ACHN (cell line): ENCODE measurements around the gene INTS1.

ENCODE experiments used
- DNase-seq: peaks from one replicate; pipeline ENCODE4 v3.0.0-alpha.2; 2015
- in situ Hi-C: cut with HindIII; loops from 2 replicates; pipeline ENCODE4 v1.10.0; 2017; ENCODE audit warnings: low sequenced_read_pairs, low pct_ligation_motif_present, low pct_unique_long_range_greater_than_20kb

The INTS1 gene, protein sequence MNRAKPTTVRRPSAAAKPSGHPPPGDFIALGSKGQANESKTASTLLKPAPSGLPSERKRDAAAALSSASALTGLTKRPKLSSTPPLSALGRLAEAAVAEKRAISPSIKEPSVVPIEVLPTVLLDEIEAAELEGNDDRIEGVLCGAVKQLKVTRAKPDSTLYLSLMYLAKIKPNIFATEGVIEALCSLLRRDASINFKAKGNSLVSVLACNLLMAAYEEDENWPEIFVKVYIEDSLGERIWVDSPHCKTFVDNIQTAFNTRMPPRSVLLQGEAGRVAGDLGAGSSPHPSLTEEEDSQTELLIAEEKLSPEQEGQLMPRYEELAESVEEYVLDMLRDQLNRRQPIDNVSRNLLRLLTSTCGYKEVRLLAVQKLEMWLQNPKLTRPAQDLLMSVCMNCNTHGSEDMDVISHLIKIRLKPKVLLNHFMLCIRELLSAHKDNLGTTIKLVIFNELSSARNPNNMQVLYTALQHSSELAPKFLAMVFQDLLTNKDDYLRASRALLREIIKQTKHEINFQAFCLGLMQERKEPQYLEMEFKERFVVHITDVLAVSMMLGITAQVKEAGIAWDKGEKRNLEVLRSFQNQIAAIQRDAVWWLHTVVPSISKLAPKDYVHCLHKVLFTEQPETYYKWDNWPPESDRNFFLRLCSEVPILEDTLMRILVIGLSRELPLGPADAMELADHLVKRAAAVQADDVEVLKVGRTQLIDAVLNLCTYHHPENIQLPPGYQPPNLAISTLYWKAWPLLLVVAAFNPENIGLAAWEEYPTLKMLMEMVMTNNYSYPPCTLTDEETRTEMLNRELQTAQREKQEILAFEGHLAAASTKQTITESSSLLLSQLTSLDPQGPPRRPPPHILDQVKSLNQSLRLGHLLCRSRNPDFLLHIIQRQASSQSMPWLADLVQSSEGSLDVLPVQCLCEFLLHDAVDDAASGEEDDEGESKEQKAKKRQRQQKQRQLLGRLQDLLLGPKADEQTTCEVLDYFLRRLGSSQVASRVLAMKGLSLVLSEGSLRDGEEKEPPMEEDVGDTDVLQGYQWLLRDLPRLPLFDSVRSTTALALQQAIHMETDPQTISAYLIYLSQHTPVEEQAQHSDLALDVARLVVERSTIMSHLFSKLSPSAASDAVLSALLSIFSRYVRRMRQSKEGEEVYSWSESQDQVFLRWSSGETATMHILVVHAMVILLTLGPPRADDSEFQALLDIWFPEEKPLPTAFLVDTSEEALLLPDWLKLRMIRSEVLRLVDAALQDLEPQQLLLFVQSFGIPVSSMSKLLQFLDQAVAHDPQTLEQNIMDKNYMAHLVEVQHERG (N-terminal part only)

GRCh38 chr7:1503816-1504775 lies at the start of gene INTS1:
Gene INTS1 (minus strand): TSS chr7:1504389. CDS start chr7:1503960, 429 bp downstream.
- in situ Hi-C loops: no loop called here
- peak; percentile 97 for DNase-seq

DNA sequence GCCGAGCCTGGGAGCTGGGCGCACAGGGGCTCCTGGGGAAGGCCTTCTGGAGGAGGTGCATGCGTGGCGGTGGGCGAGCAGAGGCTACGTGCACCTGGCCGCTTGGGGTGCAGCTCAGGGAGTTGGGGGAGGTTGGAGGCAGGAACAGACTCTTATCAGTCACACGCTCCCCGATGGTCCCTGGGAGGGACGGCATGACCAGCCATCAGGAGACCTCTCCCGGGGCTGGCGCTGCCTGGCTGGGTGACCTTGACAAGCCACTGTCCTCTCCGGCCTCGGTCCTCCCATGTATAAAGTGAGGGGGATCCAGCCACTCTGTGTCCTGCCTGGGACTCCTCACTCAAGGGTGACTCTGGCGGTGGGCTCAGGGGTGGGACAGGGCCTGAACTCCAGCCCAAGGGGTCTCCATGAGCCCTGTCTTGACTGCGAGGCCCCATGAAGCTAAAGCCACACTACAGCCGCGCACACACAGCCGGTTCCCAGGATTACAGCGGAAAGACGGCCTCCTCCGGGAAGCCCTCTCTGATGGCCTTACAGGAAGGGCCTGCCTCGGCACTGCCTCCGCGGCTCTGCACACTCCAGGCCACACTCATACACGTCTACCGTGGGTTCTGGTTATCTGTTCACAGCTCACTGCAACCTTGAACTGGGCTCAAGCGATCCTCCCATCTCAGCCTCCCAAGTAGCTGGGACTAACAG lies 49.5 kb upstream of the INTS1 start:
- DNase-seq: no peak

DNA sequence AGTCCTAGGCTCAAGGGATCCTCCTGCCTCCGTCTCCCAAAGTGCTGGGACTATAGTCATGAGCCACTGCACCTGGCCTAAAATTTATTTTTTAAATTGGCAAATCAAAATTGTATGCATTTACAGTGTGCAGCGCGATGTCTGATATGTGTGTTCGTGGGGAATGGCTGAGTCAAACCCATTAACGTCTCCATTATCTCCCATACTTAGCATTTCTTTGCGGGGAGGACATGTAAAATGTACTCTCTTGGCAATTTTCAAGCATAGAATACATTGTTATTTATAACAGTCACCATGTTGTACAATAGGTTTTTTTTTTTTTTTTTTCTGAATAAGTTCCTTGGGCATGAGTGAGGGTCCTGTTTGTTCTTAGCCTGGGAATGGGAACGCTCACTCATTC lies 48.0 kb upstream of the INTS1 start:
- in situ Hi-C loops: no loop called here
- no peak for DNase-seq

More for the DNA sequence above, 49.5 kb upstream of the INTS1 start:
- in situ Hi-C loops: no loop called here

GRCh38 chr7:1550846-1551155 lies 46.6 kb upstream of the INTS1 start:
- in situ Hi-C loops: no loop called here
- no peak for DNase-seq

DNA sequence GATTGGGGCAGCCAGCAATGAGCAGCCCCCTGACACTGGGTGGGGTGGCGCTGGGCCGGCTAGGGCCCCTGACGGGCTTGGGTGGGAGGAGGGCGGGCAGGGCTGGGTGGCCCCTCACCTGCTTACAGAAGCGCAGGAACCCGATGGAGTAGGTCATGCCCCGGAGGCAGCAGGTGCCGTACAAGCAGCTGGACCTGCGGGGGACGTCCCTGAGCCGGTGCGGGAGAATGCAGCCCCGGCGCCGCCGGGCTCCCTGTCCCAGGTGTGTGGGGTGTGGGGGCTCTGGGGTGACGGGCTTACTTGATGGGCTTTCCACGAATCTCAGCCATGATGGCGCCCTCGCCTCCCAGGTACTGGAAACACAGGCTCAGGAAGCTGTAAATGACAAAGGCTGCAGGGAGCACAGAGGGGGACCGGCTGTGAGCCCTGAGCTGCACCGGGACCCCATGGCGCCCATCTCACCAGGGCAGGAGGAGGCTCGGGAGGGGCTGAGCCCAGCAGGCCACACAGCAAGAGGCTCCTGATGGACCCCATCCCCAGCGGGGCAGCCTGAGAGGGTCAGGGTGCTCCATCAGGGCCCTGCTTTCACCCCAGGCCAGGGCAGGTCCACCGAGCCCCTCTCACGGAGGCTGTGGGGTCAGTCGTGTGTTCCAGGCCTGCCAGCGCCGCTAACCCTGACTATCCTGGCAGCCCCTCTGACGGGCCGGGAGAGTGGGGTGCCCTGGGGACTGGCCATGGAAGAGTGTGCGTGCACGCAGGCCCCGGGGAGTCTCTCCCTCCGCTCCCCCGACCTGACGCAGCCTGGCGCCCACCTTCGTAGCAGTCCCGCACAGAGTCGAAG lies 46.0 kb upstream of the INTS1 start:
- in situ Hi-C loops: no loop called here
- no peak for DNase-seq

DNA sequence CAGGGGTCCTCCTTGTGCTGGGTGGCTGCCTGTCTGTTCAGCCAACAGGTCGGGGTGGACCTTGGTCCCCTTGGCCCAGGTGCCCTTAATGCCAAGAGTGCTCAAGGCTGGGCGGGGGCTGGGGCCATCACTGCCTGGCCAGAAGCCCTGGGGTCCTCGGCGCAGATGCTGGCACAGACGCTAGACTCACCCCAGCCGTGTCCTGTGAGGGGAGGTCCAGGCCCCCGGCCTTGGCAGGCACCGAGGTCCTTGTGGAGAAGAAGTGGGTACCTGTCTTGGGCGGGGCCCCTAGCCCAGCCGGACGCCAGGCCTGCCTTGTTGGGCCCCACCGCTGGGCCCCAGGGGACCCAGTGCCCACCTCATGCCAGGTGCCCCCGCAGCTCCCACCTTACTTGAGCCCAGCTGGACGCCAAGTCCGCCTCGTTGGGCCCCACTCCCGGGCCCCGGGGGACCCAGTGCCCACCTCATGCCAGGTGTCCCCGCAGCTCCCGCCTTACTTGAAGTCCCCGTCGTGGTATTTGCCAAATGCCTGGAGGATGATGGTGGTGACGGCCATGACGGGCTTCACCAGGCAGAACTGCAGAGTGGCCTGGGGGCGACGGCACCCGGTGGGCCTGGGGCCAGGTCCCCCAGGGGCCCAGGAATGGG lies 45.3 kb upstream of the INTS1 start:
- no peak for DNase-seq
- in situ Hi-C loops: no loop called here

GRCh38 chr7:1548944-1549343 lies 44.8 kb upstream of the INTS1 start:
- in situ Hi-C loops: no loop called here
- no peak for DNase-seq

DNA sequence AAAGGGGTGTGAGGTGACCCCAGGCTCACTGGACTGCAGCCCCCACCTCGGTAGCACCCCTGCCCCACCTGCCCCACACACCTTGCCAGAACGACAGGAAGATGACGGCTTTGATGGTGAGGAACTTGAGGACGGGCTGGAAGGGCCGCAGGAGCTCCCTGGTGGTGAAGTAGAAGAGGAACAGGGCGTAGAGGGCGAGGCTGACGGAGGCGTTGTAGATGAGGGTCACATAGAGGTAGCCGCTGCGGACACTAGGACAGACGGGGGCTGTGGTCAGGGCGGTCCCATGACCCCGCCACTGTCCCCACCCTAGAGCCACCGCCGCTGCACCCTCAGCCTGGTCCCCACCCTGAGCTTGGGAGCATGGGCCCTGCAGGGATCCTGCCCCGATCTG lies 44.2 kb upstream of the INTS1 start:
- in situ Hi-C loops: no loop called here
- DNase-seq: no peak

DNA sequence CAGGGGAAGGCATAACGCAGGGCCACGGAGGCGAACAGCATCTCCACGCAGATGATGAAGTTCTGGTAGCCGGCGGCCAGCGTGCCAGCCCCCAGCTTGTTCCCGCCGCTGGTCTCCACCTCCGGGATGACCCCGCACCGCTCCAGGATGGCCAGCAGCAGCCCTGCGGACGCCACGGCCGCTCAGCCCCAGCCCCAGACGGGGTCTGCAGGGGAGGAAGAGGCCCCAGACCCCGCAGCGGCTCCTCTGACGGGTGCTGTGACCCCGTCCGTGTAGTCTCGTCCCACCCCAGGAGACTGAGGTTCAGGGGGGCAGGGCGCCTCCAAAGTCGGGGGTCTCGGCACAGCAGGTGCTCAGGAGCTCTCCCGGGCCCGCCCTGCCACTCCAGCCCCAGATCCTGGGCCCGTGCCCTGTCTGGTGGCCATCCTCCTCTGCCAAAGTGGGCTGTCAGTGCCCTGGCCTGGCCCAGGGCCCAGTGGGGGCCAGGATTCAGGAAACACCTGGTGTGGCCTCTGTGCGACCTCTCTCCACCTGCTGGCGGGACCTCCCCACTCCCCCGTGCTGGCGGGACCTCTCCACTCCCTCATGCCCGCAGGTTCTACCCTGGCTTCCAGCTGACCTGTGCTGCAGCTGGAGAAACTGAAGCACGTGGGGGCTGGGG lies 43.7 kb upstream of the INTS1 start:
- in situ Hi-C loops: no loop called here
- DNase-seq: no peak

DNA sequence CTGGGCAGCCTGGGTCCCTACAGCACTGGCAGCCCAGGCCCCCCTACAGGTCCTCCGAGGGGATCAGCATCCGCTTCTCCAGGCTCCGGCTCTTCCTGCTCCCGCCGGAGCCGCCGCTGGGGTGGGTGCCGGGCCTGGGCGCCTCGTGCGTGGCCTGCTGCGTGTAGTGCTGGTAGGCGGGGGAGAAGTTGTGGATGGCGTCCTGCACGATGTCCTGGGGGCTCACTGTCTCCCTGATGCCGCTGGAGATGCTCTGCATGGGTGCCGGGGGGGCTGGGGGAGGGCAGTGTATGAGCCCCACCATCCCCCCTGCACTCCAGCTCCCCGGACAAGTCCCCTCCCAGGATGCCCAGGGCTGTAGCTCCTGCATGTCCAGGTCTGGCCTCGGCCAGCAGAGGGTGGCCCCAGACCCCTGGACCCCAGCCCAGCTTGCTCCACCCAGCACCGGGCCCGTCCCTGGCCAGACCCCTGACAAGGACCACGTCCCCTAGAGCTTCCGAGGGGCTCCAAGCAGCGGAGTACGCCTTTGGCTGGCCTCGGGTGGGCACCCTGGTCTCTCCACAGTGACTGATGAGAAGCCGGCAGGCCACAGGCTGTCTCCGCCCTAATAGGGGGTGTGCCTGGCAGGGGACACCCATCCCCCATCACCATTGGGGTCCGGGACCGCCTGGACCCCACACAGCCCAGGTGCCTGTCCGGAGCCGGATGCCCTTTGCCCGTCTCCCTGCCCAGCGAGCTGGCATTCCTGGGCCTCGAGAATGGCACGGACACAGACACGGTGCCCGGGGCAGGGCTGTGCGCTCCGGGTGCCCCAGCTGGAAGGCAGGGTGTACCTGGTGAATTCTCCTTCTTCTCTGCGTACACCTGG lies 43.0 kb upstream of the INTS1 start:
- in situ Hi-C loops: no loop called here
- no peak for DNase-seq

GRCh38 chr7:1546274-1546908 lies 42.2 kb upstream of the INTS1 start:
- DNase-seq: no peak
- in situ Hi-C loops: no loop called here

DNA sequence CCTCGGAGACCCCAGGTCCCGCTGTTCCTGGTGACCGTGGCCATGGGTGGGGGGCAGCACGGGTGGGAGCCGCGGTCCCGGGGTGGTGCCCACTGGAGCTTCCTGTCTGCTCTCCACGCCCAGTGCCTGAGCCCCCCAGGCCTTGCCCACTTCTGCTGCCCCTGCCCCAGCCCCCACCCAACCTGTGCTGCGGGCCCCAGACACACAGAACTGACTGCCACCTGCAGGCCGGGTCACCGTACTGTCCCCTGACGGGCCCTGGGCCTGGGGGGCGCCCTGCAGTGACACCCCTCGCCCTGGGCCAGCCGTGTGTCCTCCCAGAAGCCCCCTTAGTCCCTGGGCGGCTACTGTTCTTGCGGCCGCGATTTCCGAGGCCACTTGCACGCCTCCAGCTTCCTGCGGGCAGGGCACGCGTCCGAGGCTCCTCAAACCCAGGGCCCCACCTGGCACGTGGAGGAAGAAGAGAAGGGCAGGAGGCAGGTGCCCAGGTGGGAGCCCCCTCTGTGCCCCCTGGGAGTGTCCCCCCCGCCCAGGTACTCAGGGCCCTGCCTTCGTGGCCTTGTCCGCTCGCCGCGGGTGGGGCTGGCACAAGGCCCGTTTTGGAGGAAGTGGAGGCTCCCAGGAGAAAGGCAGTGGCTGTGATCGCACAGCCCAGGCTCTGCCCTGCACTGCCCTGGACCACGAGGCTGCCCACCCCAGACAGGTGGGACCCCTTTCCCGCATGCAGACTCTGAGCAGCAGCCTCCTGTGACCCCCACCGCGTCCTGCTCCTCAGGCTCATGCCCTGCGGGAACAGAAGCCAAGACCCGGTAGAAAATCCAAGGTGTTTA lies 41.4 kb upstream of the INTS1 start:
- in situ Hi-C loops: no loop called here
- no peak for DNase-seq

DNA sequence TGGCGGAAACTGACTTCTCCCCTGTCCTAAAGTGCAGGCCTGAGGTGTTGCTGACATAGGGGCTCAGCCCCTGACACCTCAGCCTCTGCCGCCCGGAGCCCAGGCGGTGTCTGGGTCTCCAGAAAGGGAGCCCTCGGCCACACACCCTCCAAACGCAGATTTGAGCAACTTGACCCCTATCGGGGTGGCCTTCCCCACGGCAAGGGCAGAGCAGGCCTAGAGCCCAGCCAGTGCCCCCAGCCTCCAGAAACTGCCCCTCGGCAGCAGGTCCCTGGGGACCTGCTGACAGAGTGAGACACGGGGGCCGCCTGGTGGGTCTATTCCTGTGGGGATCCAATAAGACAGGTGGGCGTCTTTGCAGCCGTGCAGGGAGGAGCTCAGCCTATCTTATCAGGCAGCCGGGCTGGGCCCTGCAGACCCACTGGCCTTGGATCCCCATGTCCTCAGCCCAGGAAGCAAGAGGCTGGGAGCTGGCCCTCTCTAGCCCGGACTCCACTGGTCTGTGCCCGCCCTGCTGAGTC lies 40.8 kb upstream of the INTS1 start:
- DNase-seq: no peak
- in situ Hi-C loops: no loop called here
